SK-N-MC (cell line): ENCODE results near the gene KCNK15.

ENCODE experiments used
- DNase-seq: peaks from one replicate; pipeline ENCODE4 v3.0.0-alpha.2; 2011; ENCODE audit warnings: low read depth, low spot score
- H3K27ac ChIP-seq: fragments of 200-600 bp; sonication (generic); 2 replicates; pipeline ENCODE4 v1.5.1; 2016; ENCODE audit warnings: mixed run types
- H3K36me3 ChIP-seq: fragments of 200-600 bp; sonication (generic); 2 replicates; pipeline ENCODE4 v1.6.1; 2017; ENCODE audit warnings: antibody characterized with exemption, low read length, mixed read lengths; ENCODE audit not compliant: insufficient read depth
- H3K4me3 ChIP-seq: fragments of 200-600 bp; sonication (generic); 2 replicates; pipeline ENCODE4 v1.5.1; 2016
- H3K9ac ChIP-seq: fragments of 200-600 bp; sonication (generic); 2 replicates; pipeline ENCODE4 v1.8.0; 2017; ENCODE audit warnings: mixed run types, mixed read lengths; ENCODE audit not compliant: insufficient read length
- H3K9me3 ChIP-seq: fragments of 200-600 bp; sonication (generic); 2 replicates; pipeline ENCODE4 v1.6.1; 2017; ENCODE audit warnings: low read depth, mild to moderate bottlenecking, antibody characterized with exemption, low read length, moderate library complexity, mixed read lengths
- EZH2 ChIP-seq: fragments of 200-600 bp; sonication (generic); IDR thresholded peaks from one replicate; pipeline ENCODE4 v1.6.1; 2017; ENCODE audit warnings: antibody characterized with exemption
- FOXP2 ChIP-seq: optimal IDR thresholded peaks from 2 replicates; pipeline ENCODE3; 2011; ENCODE audit warnings: mild to moderate bottlenecking, moderate library complexity; ENCODE audit not compliant: insufficient read depth; ENCODE audit errors: extremely low read length, control extremely low read depth
- POLR2AphosphoS5 ChIP-seq: IDR thresholded peaks from 2 replicates; pipeline ENCODE4 v1.6.1; 2012; ENCODE audit warnings: mild to moderate bottlenecking, low read depth, low read length, borderline replicate concordance

KCNK15 gene

DNA sequence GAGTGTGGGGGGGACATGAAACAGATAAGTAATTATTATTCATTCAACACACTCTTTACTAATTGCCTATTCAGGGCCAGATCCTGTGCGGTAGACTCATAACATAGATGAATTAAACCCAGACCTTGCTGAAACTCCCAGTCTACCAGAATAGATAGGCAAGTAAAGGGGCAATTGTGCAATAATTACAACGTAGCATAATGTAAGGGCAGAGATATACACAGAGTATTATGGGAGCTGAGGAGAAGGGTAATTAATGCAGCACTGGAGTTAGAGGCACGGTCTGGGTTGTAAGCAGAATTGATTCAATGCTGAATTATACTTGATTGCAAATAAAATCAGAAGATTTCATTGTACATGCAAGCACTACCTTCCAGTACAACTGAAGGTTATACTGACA, 35.5 kb downstream of the KCNK15 start:
- TF ChIP-seq FOXP2 (no peak), EZH2 (no peak), POLR2AphosphoS5 (no peak)
- Histone ChIP-seq H3K4me3 (no peak overlapping the region), H3K36me3 (no peaks in the 10 kb centered on the region), H3K9me3 (no peaks in the 10 kb centered on the region), H3K27ac (no peak overlapping the region), H3K9ac (no peak overlapping the region)
- no peak for DNase-seq

DNA sequence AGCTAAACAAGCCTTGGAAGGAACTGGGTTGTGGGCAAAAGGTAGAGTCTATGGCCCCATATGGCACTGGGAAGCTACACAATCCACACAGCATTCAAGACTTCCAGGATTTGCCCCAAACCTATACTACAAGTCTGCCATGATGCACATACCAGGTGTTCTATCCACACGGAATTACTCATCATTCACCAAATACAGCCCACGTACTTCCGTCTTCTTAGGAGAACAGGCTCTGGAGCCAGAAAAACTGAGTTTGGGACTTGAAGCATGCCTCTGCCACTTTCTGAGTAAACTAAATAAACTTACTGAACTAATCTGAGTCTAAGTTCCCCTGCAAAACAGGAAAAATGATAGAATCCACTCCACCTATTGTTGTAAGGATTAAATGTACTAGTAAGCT, 36.1 kb downstream of the KCNK15 start:
- Histone ChIP-seq H3K36me3 (no peaks in the 10 kb centered on the region), H3K9me3 (no peaks in the 10 kb centered on the region), H3K27ac (no peak overlapping the region), H3K9ac (no peak overlapping the region), H3K4me3 (no peak overlapping the region)
- no peak for TF ChIP-seq FOXP2
- DNase-seq = no peak

- no peak for TF ChIP-seq POLR2AphosphoS5
- TF ChIP-seq FOXP2 = no peak
- no peak for TF ChIP-seq EZH2
Measured at GRCh38 chr20:44784688-44785087, 39.0 kb downstream of the KCNK15 start.

DNA sequence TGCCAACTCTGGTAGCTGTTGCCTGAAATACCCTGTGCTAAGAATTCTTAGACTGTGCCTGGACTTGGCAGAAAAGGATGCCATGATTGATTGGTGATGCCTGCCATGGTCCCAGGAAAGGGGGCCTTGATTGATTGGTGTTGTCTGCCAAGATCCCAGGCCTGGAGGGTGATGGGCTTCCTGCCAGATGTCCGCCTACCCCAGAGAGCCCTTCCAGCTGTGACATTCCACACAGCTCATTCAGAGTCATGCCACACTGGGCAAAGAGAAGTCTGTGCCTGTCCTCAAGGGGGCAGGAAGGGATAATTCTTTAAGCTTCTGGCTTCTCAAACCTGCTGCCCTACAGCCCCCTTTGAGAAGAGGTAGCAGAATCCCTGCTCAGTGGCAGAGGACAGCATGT, 40.1 kb downstream of the KCNK15 start:
- DNase-seq = no peak
- H3K36me3 ChIP-seq = no peaks in the 10 kb centered on the region
- no peak overlapping the region for H3K4me3 ChIP-seq
- H3K9me3 ChIP-seq = no peaks in the 10 kb centered on the region
- H3K9ac ChIP-seq = no peak overlapping the region
- no peak for TF ChIP-seq POLR2AphosphoS5
- no peak for TF ChIP-seq EZH2
- TF ChIP-seq FOXP2 = no peak
- H3K27ac ChIP-seq = no peak overlapping the region

More at GRCh38 chr20:44784688-44785087, 39.0 kb downstream of the KCNK15 start:
- no peaks in the 10 kb centered on the region for H3K9me3 ChIP-seq
- no peak overlapping the region for H3K4me3 ChIP-seq
- DNase-seq = no peak
- H3K9ac ChIP-seq = no peak overlapping the region
- H3K27ac ChIP-seq = no peak overlapping the region
- no peaks in the 10 kb centered on the region for H3K36me3 ChIP-seq

DNA sequence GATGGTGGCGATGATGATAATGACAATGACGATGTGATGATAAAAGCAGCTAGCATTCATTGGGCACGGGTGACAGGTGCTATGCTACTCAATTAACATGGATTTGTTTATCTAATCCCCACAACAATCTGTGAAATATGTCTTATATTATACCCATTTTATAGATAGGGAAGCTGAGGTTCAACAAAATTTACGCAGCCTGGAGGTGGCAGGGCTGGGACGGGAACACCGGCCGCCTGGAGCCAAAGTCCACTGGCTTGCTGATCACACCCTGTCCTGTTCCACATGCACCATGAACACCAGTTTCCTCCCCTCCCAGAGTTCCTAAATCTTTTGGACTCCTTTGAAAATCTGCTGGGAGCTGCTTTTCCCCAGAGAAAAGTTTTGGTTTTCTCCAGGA, 41.6 kb downstream of the KCNK15 start:
- TF ChIP-seq EZH2 (no peak), FOXP2 (no peak), POLR2AphosphoS5 (no peak)
- H3K9ac ChIP-seq = no peak overlapping the region
- no peak overlapping the region for H3K4me3 ChIP-seq

DNA sequence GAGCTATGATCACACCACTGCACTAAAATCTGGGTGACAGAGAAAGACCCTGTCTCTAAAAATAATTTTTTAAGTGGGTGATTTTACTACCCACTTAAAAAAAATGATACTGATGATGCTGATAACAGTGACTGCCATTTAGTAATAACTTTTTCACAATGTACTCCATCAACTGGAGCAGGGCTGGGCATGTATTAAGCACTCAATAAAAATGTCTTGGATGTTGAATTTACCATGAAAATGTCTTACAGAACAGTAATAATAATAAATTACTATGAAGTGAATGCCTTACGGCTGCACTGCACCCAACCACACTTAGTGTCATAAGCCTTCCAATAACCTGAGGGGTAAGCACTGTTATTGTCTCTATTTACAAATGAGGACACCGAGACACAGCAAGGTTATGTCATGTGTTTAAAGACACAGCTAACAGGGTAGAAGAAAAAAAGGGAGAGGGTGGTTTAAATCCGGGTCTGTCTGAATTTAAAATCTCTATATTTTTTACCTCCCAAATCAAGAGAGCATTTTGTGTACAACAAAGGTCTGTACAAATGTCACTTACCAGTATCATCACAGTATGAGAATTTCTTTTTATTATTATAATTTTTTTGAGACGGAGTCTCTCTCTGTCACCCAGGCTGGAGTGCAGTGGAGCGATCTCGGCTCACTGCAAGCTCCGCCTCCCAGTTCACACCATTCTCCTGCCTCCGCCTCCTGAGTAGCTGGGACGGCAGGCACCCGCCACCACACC, 43.2 kb downstream of the KCNK15 start:
- H3K4me3 ChIP-seq = no peak overlapping the region
- no peak overlapping the region for H3K9ac ChIP-seq
- no peak overlapping the region for H3K27ac ChIP-seq
- TF ChIP-seq EZH2 = no peak
- no peak for TF ChIP-seq POLR2AphosphoS5
- TF ChIP-seq FOXP2 = no peak
- no peak for DNase-seq
- no peaks in the 10 kb centered on the region for H3K36me3 ChIP-seq
- no peaks in the 10 kb centered on the region for H3K9me3 ChIP-seq

More for the DNA sequence above, 41.6 kb downstream of the KCNK15 start:
- no peaks in the 10 kb centered on the region for H3K36me3 ChIP-seq
- no peak for DNase-seq
- no peaks in the 10 kb centered on the region for H3K9me3 ChIP-seq
- no peak overlapping the region for H3K27ac ChIP-seq

DNA sequence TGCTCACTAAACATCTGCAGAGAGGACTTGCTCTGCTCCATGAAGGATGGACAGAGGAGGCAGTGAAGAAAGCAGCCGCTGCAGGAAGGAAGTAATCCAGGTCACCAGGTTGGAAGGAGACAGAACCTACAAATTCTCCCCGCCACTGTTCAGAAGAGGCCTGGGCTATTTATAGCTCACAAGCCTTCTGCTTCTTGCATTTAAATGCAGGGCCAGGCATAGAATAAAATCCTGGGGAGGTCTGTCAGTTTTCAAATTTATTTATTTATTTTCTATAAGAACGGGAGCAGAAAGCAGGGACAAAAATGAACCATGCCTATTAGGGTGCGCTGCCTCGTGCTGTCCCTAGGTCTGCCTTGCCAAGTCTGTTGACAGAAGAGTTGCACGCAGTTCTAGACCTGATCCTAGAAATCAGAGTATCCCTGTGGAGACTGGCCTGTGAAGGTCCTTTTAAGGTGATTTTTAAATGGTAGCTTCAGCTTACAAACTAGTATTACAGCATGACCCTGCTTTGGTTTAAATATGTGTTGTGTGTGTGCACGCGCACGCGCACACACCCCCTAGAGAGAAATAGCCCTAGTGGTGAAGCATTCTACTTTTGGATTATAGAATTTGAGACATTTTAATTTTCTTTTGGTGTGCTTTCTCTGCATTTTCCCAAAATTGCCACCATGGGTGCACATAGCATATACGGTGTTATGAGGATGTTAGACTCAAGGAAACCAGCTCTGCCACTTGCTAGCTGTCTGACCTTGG, 45.2 kb downstream of the KCNK15 start:
- no peak for DNase-seq
- H3K27ac ChIP-seq = no peak overlapping the region
- no peak overlapping the region for H3K9ac ChIP-seq
- no peaks in the 10 kb centered on the region for H3K36me3 ChIP-seq
- TF ChIP-seq POLR2AphosphoS5 = no peak
- TF ChIP-seq FOXP2 = no peak
- no peaks in the 10 kb centered on the region for H3K9me3 ChIP-seq
- no peak overlapping the region for H3K4me3 ChIP-seq

GRCh38 chr20:44792796-44793195, 47.1 kb downstream of the KCNK15 start:
- TF ChIP-seq FOXP2 (no peak), POLR2AphosphoS5 (no peak), EZH2 (no peak)

More at GRCh38 chr20:44792796-44793195, 47.1 kb downstream of the KCNK15 start:
- Histone ChIP-seq H3K9me3 (no peaks in the 10 kb centered on the region), H3K27ac (no peak overlapping the region), H3K4me3 (no peak overlapping the region), H3K9ac (no peak overlapping the region), H3K36me3 (no peaks in the 10 kb centered on the region)
- no peak for DNase-seq
